Measurements from ENCODE around the gene ADGRG6.

ADGRG6 gene

DNA sequence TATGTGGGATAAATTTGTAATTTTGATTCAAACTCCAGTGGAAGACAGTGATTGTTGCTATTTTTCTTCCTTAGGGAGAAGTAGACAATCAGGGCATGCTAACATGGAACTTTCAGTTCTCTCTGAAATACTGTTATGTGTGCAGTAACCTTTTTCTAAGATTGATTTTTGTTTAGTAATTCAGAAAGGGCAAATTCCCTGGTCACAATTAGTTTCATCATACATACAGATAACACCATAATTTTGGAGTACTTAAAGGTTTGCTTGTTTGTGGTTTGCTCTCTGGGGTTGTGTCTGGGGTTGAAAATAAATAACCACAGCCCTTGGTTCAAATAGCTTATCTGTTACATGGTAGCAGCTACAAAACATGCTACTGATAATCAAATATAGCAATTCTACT, 34.4 kb downstream of the ADGRG6 start:
- Histone ChIP-seq H3K4me2 (ENCODE audit: low read depth, low read length, poor library complexity, severe bottlenecking) (no peak overlapping the region), H3K79me2 (ENCODE audit: insufficient read depth, low read length) (no peaks in the 10 kb centered on the region), H3K4me1 (ENCODE audit: insufficient read depth, low read length, poor library complexity, severe bottlenecking) (peaks cover 14% of the 10 kb centered on the region), H4K20me1 (ENCODE audit: insufficient read depth, low read length, poor library complexity, severe bottlenecking) (no peaks in the 10 kb centered on the region), H3K9me2 (replicated peaks; ENCODE audit: low read depth, low read length) (no peaks in the 10 kb centered on the region), H3K27me3 (ENCODE audit: insufficient read depth, low read length, poor library complexity, severe bottlenecking) (no peaks in the 10 kb centered on the region), H3F3A (ENCODE audit: low read depth) (0 out of 2 replicates have a peak, but pooled peaks cover 2% of the 10 kb centered on the region), H3K9ac (ENCODE audit: low read depth, low read length, poor library complexity, severe bottlenecking) (no peak overlapping the region), H2AFZ (ENCODE audit: low read length) (no peak overlapping the region), H3K4me3 (ENCODE audit: low read length, poor library complexity, severe bottlenecking) (no peak overlapping the region), H3K9me3 (ENCODE audit: insufficient read depth, low read depth, low read length) (no peaks in the 10 kb centered on the region), H3K36me3 (ENCODE audit: insufficient read depth, low read length) (no peaks in the 10 kb centered on the region)
- TF ChIP-seq EZH2phosphoT487 (IDR thresholded peaks at IDR 0.05; ENCODE audit: borderline replicate concordance): no peak
- TF ChIP-seq, protein P1, sequence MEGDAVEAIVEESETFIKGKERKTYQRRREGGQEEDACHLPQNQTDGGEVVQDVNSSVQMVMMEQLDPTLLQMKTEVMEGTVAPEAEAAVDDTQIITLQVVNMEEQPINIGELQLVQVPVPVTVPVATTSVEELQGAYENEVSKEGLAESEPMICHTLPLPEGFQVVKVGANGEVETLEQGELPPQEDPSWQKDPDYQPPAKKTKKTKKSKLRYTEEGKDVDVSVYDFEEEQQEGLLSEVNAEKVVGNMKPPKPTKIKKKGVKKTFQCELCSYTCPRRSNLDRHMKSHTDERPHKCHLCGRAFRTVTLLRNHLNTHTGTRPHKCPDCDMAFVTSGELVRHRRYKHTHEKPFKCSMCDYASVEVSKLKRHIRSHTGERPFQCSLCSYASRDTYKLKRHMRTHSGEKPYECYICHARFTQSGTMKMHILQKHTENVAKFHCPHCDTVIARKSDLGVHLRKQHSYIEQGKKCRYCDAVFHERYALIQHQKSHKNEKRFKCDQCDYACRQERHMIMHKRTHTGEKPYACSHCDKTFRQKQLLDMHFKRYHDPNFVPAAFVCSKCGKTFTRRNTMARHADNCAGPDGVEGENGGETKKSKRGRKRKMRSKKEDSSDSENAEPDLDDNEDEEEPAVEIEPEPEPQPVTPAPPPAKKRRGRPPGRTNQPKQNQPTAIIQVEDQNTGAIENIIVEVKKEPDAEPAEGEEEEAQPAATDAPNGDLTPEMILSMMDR (conservative IDR thresholded peaks at IDR 0.05; ENCODE audit: low read length): no peak

DNA sequence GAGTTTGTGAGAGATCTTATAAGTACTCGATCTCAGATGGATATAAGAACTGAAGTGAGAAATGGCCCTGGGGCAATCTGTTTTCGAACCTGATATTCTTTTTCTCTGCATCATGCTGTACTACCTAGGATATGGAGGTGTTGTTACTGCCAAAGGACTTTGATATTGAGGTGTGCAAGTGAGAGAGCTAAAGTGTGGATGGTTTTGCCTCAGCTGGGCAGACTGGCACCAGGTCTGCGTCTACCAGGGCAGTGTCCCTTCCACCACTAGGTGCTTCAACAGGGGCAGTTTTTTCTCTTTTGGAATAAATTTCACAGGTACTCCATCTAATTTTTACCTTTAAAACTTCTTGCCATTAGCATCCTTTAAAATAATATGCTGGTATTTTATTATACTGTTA, 35.0 kb downstream of the ADGRG6 start:
- H3K4me2 ChIP-seq (ENCODE audit: low read depth, low read length, poor library complexity, severe bottlenecking): no peak overlapping the region
- H3K4me3 ChIP-seq (ENCODE audit: low read length, poor library complexity, severe bottlenecking): no peak overlapping the region
- no peaks in the 10 kb centered on the region for H4K20me1 ChIP-seq (ENCODE audit: insufficient read depth, low read length, poor library complexity, severe bottlenecking)
- no peaks in the 10 kb centered on the region for H3K79me2 ChIP-seq (ENCODE audit: insufficient read depth, low read length)
- no peaks in the 10 kb centered on the region for H3K9me2 ChIP-seq (replicated peaks; ENCODE audit: low read depth, low read length)
- H3K9me3 ChIP-seq (ENCODE audit: insufficient read depth, low read depth, low read length): no peaks in the 10 kb centered on the region
- H3K4me1 ChIP-seq (ENCODE audit: insufficient read depth, low read length, poor library complexity, severe bottlenecking): peaks cover 8% of the 10 kb centered on the region
- TF ChIP-seq, protein P1 (conservative IDR thresholded peaks at IDR 0.05; ENCODE audit: low read length): no peak
- no peak for TF ChIP-seq EZH2phosphoT487 (IDR thresholded peaks at IDR 0.05; ENCODE audit: borderline replicate concordance)
- H3K36me3 ChIP-seq (ENCODE audit: insufficient read depth, low read length): no peaks in the 10 kb centered on the region
- H3K9ac ChIP-seq (ENCODE audit: low read depth, low read length, poor library complexity, severe bottlenecking): no peak overlapping the region
- no peaks in the 10 kb centered on the region for H3K27me3 ChIP-seq (ENCODE audit: insufficient read depth, low read length, poor library complexity, severe bottlenecking)
- H2AFZ ChIP-seq (ENCODE audit: low read length): no peak overlapping the region
- H3F3A ChIP-seq (ENCODE audit: low read depth): no peaks in the 10 kb centered on the region

DNA sequence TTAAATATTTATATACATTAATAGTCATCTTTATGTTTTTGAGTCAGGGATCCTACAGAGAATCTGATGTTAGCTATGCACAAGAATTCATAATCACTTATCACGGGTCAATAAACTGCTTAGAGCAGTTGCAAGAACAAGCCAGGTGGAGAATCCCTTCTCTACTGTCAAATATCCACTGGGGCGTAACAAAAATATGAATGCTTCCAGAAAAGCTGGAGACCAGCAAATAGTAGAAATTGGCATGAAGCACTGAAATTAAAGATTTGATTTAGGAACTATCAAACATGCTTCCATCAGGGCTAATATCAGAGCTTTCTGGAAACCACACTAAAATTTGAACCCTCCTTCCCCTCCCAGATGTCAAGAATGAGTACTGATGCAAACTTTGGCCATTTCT, 37.3 kb downstream of the ADGRG6 start:
- Histone ChIP-seq H4K20me1 (ENCODE audit: insufficient read depth, low read length, poor library complexity, severe bottlenecking) (no peaks in the 10 kb centered on the region), H3K4me2 (ENCODE audit: low read depth, low read length, poor library complexity, severe bottlenecking) (no peak overlapping the region), H3K9me2 (replicated peaks; ENCODE audit: low read depth, low read length) (no peaks in the 10 kb centered on the region), H3K9me3 (ENCODE audit: insufficient read depth, low read depth, low read length) (no peaks in the 10 kb centered on the region), H3K9ac (ENCODE audit: low read depth, low read length, poor library complexity, severe bottlenecking) (no peak overlapping the region), H3K36me3 (ENCODE audit: insufficient read depth, low read length) (no peaks in the 10 kb centered on the region), H3K27me3 (ENCODE audit: insufficient read depth, low read length, poor library complexity, severe bottlenecking) (no peaks in the 10 kb centered on the region), H2AFZ (ENCODE audit: low read length) (no peak overlapping the region), H3K4me3 (ENCODE audit: low read length, poor library complexity, severe bottlenecking) (no peak overlapping the region), H3K79me2 (ENCODE audit: insufficient read depth, low read length) (no peaks in the 10 kb centered on the region), H3K4me1 (ENCODE audit: insufficient read depth, low read length, poor library complexity, severe bottlenecking) (peaks cover 6% of the 10 kb centered on the region), H3F3A (ENCODE audit: low read depth) (no peaks in the 10 kb centered on the region)
- no peak for TF ChIP-seq EZH2phosphoT487 (IDR thresholded peaks at IDR 0.05; ENCODE audit: borderline replicate concordance)
- TF ChIP-seq, protein P1 (conservative IDR thresholded peaks at IDR 0.05; ENCODE audit: low read length): no peak
